Measurements from ENCODE around the gene FRMPD1.

DNA sequence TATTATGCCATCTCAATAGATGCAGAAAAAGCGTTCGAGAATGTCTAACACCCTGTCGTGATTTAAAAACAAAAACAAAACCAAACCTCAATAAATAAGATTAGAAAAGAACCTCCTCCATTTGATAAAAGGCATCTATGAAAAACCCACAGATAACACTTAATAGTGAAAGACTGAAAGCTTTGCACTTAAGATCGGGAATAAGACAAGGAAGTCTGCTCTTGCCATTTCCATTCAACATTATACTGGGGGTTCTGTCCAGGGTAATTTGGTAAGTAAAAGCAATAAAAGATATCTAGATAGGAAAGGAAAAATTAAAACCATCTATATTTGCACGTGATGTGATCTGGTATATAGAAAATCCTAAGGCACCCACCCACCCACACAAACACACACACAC lies 141.4 kb downstream of the FRMPD1 start:
- TF ChIP-seq EZH2 (IDR thresholded peaks at IDR 0.05; ENCODE audit: insufficient read depth, poor library complexity, severe bottlenecking) (no peak), EZH2phosphoT487 (IDR thresholded peaks at IDR 0.05; ENCODE audit: insufficient read depth, low read depth) (no peak)
